Prostate gland (tissue), 2 donors: Measurements from ENCODE around the gene C16orf90. TPM values are rescaled to one million over a fixed set of nuclear protein-coding genes. Genes with fewer than 3 reads are reported as not detected.

Source experiments
- DNase-seq: peaks from one replicate; pipeline ENCODE4 v3.0.0-alpha.2; 2019; ENCODE audit warnings: low spot score
- H3K27ac ChIP-seq, 2 donors: fragments of 200-600 bp; sonication (generic); 2 replicates each; pipeline ENCODE4 v1.5.1; 2017 to 2019
- H3K27me3 ChIP-seq: fragments of 200-600 bp; sonication (generic); replicated peaks from 2 replicates; pipeline ENCODE4 v1.5.1; 2019; ENCODE audit not compliant: insufficient read depth
- H3K36me3 ChIP-seq, 2 donors: fragments of 200-600 bp; sonication (generic); 1 replicate in 1 of 2; 2 replicates in 1 of 2; pipeline versions ENCODE4 v1.5.1 to v1.8.1; 2017 to 2019
- H3K4me1 ChIP-seq: fragments of 200-600 bp; sonication (generic); replicated peaks from 2 replicates; pipeline ENCODE4 v1.5.1; 2019
- H3K4me3 ChIP-seq, 2 donors: fragments of 200-600 bp; sonication (generic); 2 replicates each; pipeline ENCODE4 v1.5.1; 2017 to 2019
- H3K9me3 ChIP-seq: fragments of 200-600 bp; sonication (generic); 2 replicates; pipeline ENCODE4 v1.5.1; 2017
- CTCF ChIP-seq, 4 experiments: fragments of 200-600 bp in 2 of 4; fragments of 450-650 bp in 2 of 4; sonication (generic) in 2 of 4; IDR thresholded peaks; 1 replicate in 3 of 4; 2 replicates in 1 of 4; pipeline ENCODE4 v1.5.1; 2016 to 2019; ENCODE audit warnings: antibody characterized with exemption in 4 of 4, mild to moderate bottlenecking in 2 of 4, moderate library complexity in 2 of 4
- POLR2A ChIP-seq: fragments of 450-650 bp; IDR thresholded peaks from one replicate; pipeline ENCODE4 v1.6.1; 2016; ENCODE audit warnings: antibody characterized with exemption, mild to moderate bottlenecking
- POLR2AphosphoS5 ChIP-seq: sonication (generic); formaldehyde crosslinking; IDR thresholded peaks from one replicate; pipeline ENCODE4 v1.6.1; 2017; ENCODE audit warnings: antibody characterized with exemption
- WGBS: methylation state at CpG from one replicate; pipeline ENCODE4 v1.1.5; 2018; 5-methylcytosine and 5-hydroxymethylcytosine counted together
- intact Hi-C: fragments of 100-400 bp; cut with DNase I; formaldehyde crosslinking; loops from one replicate; pipeline ENCODE4 v1.14.2; 2022
- total RNA-seq, 2 donors: library from RNA; depleted of rRNA; stranded (reverse); fragments of >200 nt; gene quantifications; one replicate each; pipeline ENCODE4 v1.1.0, GENCODE V29; 2016

Gene C16orf90
- total RNA-seq, 2 donors from 2014 or later: 1.1 TPM; not detected in 1

GRCh38 chr16:3458278-3458851 is 36.9 kb downstream of the C16orf90 start:
- no peak for DNase-seq
- peak overlapping the region; percentile 78 to 81 for H3K4me3 ChIP-seq
- 1% methylated on average over 31 of the region's 47 CpGs for WGBS
- no peaks in the 10 kb centered on the region for H3K36me3 ChIP-seq
- no peaks in the 10 kb centered on the region for H3K9me3 ChIP-seq
- peaks cover 21% of the 10 kb centered on the region for H3K4me1 ChIP-seq
- no peaks in the 10 kb centered on the region for H3K27me3 ChIP-seq
- no peak for TF ChIP-seq POLR2A
- TF ChIP-seq POLR2AphosphoS5: no peak
- TF ChIP-seq CTCF (IDR thresholded peaks at IDR 0.05): no peak
- intact Hi-C loops: loop anchor here (2.0 kb wide), 1 partner anchor 58 kb away; the partner anchor contains the start of genes ZNF174 and ZSCAN32
- peak overlapping the region; percentile 93 to 97 for H3K27ac ChIP-seq

- intact Hi-C loops: loop anchor here (2.0 kb wide), 2 partner anchors 57 to 193 kb away; partner anchors contain the start of genes ZNF174 and ZSCAN32
- WGBS: 1% methylated on average over 53 of the region's 83 CpGs
Measured at GRCh38 chr16:3457434-3458252, 37.6 kb downstream of the C16orf90 start.

GRCh38 chr16:3454631-3455147 is 40.6 kb downstream of the C16orf90 start:
- 84% methylated on average over 10 of the region's 10 CpGs for WGBS
- no peak overlapping the region for H3K4me3 ChIP-seq
- no peak overlapping the region for H3K27ac ChIP-seq
- H3K36me3 ChIP-seq: no peaks in the 10 kb centered on the region
- intact Hi-C loops: no loop called here
- no peaks in the 10 kb centered on the region for H3K9me3 ChIP-seq
- no peak for DNase-seq
- H3K4me1 ChIP-seq: peaks cover 16% of the 10 kb centered on the region
- H3K27me3 ChIP-seq: no peaks in the 10 kb centered on the region
- TF ChIP-seq POLR2AphosphoS5 (no peak), CTCF (IDR thresholded peaks at IDR 0.05) (no peak), POLR2A (no peak)

More at GRCh38 chr16:3457434-3458252, 37.6 kb downstream of the C16orf90 start:
- Histone ChIP-seq H3K4me1 (peaks cover 21% of the 10 kb centered on the region), H3K36me3 (no peaks in the 10 kb centered on the region), H3K4me3 (peak overlapping the region; percentile 78 to 81), H3K27me3 (no peaks in the 10 kb centered on the region), H3K9me3 (no peaks in the 10 kb centered on the region), H3K27ac (peak overlapping the region; percentile 93 to 97)
- peak; percentile 85 for DNase-seq
- TF ChIP-seq POLR2AphosphoS5 (no peak), POLR2A (peak; percentile 14), CTCF (IDR thresholded peaks at IDR 0.05) (peak; percentile 43 to 71 (median 54))

GRCh38 chr16:3454093-3454492 is 41.2 kb downstream of the C16orf90 start:
- WGBS: 77% methylated on average over 5 of the region's 5 CpGs
- H3K9me3 ChIP-seq: no peaks in the 10 kb centered on the region
- no peak overlapping the region for H3K4me3 ChIP-seq
- no peak for DNase-seq
- no peaks in the 10 kb centered on the region for H3K36me3 ChIP-seq
- H3K27ac ChIP-seq: no peak overlapping the region
- TF ChIP-seq POLR2A (no peak), POLR2AphosphoS5 (no peak), CTCF (IDR thresholded peaks at IDR 0.05) (no peak)
- no peaks in the 10 kb centered on the region for H3K27me3 ChIP-seq
- peaks cover 10% of the 10 kb centered on the region for H3K4me1 ChIP-seq
- intact Hi-C loops: no loop called here
